MG63 (cell line): ENCODE data around the gene RBM8A. TPM values are rescaled to one million over a fixed set of nuclear protein-coding genes. Genes with fewer than 3 reads are reported as not detected.
A peak's percentile ranks its signal among the peaks of the same experiment; 100 is the strongest.

Experiments
- DNase-seq: peaks from one replicate; pipeline ENCODE4 v3.0.0-alpha.2; 2020
- H3K27me3 ChIP-seq: fragments of 250-450 bp; sonication (Bioruptor Pico); 2 replicates; pipeline ENCODE4 v1.5.1; 2020; ENCODE audit warnings: mild to moderate bottlenecking, moderate library complexity
- H3K36me3 ChIP-seq: fragments of 250-450 bp; sonication (Bioruptor Pico); 2 replicates; pipeline ENCODE4 v1.5.1; 2020; ENCODE audit warnings: mild to moderate bottlenecking, moderate library complexity
- H3K4me3 ChIP-seq: fragments of 250-450 bp; sonication (Bioruptor Pico); 2 replicates; pipeline ENCODE4 v1.5.1; 2020; ENCODE audit warnings: mild to moderate bottlenecking, moderate library complexity
- H3K9me3 ChIP-seq: fragments of 250-450 bp; sonication (Bioruptor Pico); 2 replicates; pipeline ENCODE4 v1.5.1; 2020; ENCODE audit warnings: mild to moderate bottlenecking, moderate library complexity
- total RNA-seq: library from RNA; depleted of rRNA; stranded (reverse); fragments of >200 nt; shearing (Covaris generic); gene quantifications from 2 replicates; pipeline ENCODE4 v1.2.3, GENCODE V29; 2014; ENCODE audit warnings: low replicate concordance

Gene RBM8A
- total RNA-seq, 1 experiment from 2014 or later, result 69.3 TPM

- Histone ChIP-seq H3K9me3 (no peaks in the 10 kb centered on the region), H3K36me3 (peaks cover 4% of the 10 kb centered on the region; the same call in 1 of the 2 replicates), H3K4me3 (no peak overlapping the region), H3K27me3 (no peaks in the 10 kb centered on the region)
- no peak for DNase-seq
Measured at GRCh38 chr1:145959333-145959732, 32.0 kb upstream of the RBM8A start.

GRCh38 chr1:145958734-145959133, 31.4 kb upstream of the RBM8A start:
- DNase-seq, result no peak
- Histone ChIP-seq H3K27me3 (no peaks in the 10 kb centered on the region), H3K4me3 (no peak overlapping the region), H3K36me3 (peaks cover 4% of the 10 kb centered on the region; the same call in 1 of the 2 replicates), H3K9me3 (no peaks in the 10 kb centered on the region)

- no peaks in the 10 kb centered on the region for H3K9me3 ChIP-seq
- peaks cover 4% of the 10 kb centered on the region; the same call in 1 of the 2 replicates for H3K36me3 ChIP-seq
- H3K4me3 ChIP-seq, result peak within 1 kb of the TSS; percentile 62
- DNase-seq, result peak; percentile 97
- no peaks in the 10 kb centered on the region for H3K27me3 ChIP-seq
Measured at GRCh38 chr1:145957443-145958319, 30.4 kb upstream of the RBM8A start, which contains the start of gene LIX1L. LIX1L (minus strand) TSS chr1:145958017; CDS start chr1:145957927, 90 bp downstream.

GRCh38 chr1:145956781-145957442, 29.6 kb upstream of the RBM8A start:
- peak; percentile 45 for DNase-seq
- no peaks in the 10 kb centered on the region for H3K27me3 ChIP-seq
- H3K36me3 ChIP-seq, result peaks cover 4% of the 10 kb centered on the region; the same call in 1 of the 2 replicates
- peak overlapping the region; percentile 62 for H3K4me3 ChIP-seq
- H3K9me3 ChIP-seq, result no peaks in the 10 kb centered on the region

- H3K27me3 ChIP-seq, result no peaks in the 10 kb centered on the region
- no peak for DNase-seq
Measured at GRCh38 chr1:145956361-145956760, 29.1 kb upstream of the RBM8A start.

GRCh38 chr1:145955436-145955835, 28.2 kb upstream of the RBM8A start:
- no peaks in the 10 kb centered on the region for H3K27me3 ChIP-seq
- no peaks in the 10 kb centered on the region for H3K9me3 ChIP-seq
- no peak overlapping the region for H3K4me3 ChIP-seq
- peak; percentile 16 for DNase-seq
- peaks cover 4% of the 10 kb centered on the region; the same call in 1 of the 2 replicates for H3K36me3 ChIP-seq

More at GRCh38 chr1:145956361-145956760, 29.1 kb upstream of the RBM8A start:
- H3K9me3 ChIP-seq, result no peaks in the 10 kb centered on the region
- peak overlapping the region; percentile 62 for H3K4me3 ChIP-seq
- H3K36me3 ChIP-seq, result peaks cover 4% of the 10 kb centered on the region; the same call in 1 of the 2 replicates

GRCh38 chr1:145953861-145954260, 26.6 kb upstream of the RBM8A start:
- H3K36me3 ChIP-seq, result peaks cover 4% of the 10 kb centered on the region; the same call in 1 of the 2 replicates
- H3K27me3 ChIP-seq, result no peaks in the 10 kb centered on the region
- H3K4me3 ChIP-seq, result no peak overlapping the region
- DNase-seq, result no peak
- H3K9me3 ChIP-seq, result no peaks in the 10 kb centered on the region

GRCh38 chr1:145952903-145953302, 25.6 kb upstream of the RBM8A start:
- H3K36me3 ChIP-seq, result peaks cover 4% of the 10 kb centered on the region; the same call in 1 of the 2 replicates
- no peak overlapping the region for H3K4me3 ChIP-seq
- H3K9me3 ChIP-seq, result no peaks in the 10 kb centered on the region
- H3K27me3 ChIP-seq, result no peaks in the 10 kb centered on the region
- no peak for DNase-seq

GRCh38 chr1:145951526-145951925, 24.2 kb upstream of the RBM8A start:
- Histone ChIP-seq H3K4me3 (no peak overlapping the region), H3K27me3 (no peaks in the 10 kb centered on the region), H3K9me3 (no peaks in the 10 kb centered on the region), H3K36me3 (peaks cover 7% of the 10 kb centered on the region)
- no peak for DNase-seq

- peaks cover 5% of the 10 kb centered on the region for H3K36me3 ChIP-seq
- no peak for DNase-seq
- no peaks in the 10 kb centered on the region for H3K27me3 ChIP-seq
- H3K9me3 ChIP-seq, result no peaks in the 10 kb centered on the region
- no peak overlapping the region for H3K4me3 ChIP-seq
Measured at GRCh38 chr1:145949219-145949618, 21.9 kb upstream of the RBM8A start.

GRCh38 chr1:145947551-145947950, 20.3 kb upstream of the RBM8A start:
- no peaks in the 10 kb centered on the region for H3K9me3 ChIP-seq
- peaks cover 7% of the 10 kb centered on the region for H3K36me3 ChIP-seq
- DNase-seq, result no peak
- no peak overlapping the region for H3K4me3 ChIP-seq
- no peaks in the 10 kb centered on the region for H3K27me3 ChIP-seq

GRCh38 chr1:145946477-145946986, 19.2 kb upstream of the RBM8A start:
- H3K36me3 ChIP-seq, result peaks cover 13% of the 10 kb centered on the region

GRCh38 chr1:145944532-145944931, 17.2 kb upstream of the RBM8A start:
- Histone ChIP-seq H3K9me3 (no peaks in the 10 kb centered on the region), H3K4me3 (no peak overlapping the region), H3K27me3 (no peaks in the 10 kb centered on the region), H3K36me3 (peaks cover 17% of the 10 kb centered on the region)
- DNase-seq, result no peak

More at GRCh38 chr1:145946477-145946986, 19.2 kb upstream of the RBM8A start:
- Histone ChIP-seq H3K9me3 (no peaks in the 10 kb centered on the region), H3K4me3 (no peak overlapping the region), H3K27me3 (no peaks in the 10 kb centered on the region)
- DNase-seq, result no peak

GRCh38 chr1:145942871-145943270, 15.6 kb upstream of the RBM8A start:
- Histone ChIP-seq H3K9me3 (no peaks in the 10 kb centered on the region), H3K4me3 (no peak overlapping the region), H3K36me3 (peaks cover 17% of the 10 kb centered on the region)

GRCh38 chr1:145942405-145942804, 15.1 kb upstream of the RBM8A start:
- Histone ChIP-seq H3K9me3 (no peaks in the 10 kb centered on the region), H3K4me3 (no peak overlapping the region), H3K36me3 (peaks cover 17% of the 10 kb centered on the region), H3K27me3 (no peaks in the 10 kb centered on the region)
- DNase-seq, result no peak

More at GRCh38 chr1:145942871-145943270, 15.6 kb upstream of the RBM8A start:
- no peak for DNase-seq
- H3K27me3 ChIP-seq, result no peaks in the 10 kb centered on the region

GRCh38 chr1:145937436-145937835, 10.2 kb upstream of the RBM8A start:
- Histone ChIP-seq H3K27me3 (no peaks in the 10 kb centered on the region), H3K9me3 (no peaks in the 10 kb centered on the region), H3K4me3 (no peak overlapping the region), H3K36me3 (peaks cover 24% of the 10 kb centered on the region)
- no peak for DNase-seq

GRCh38 chr1:145936247-145936646, 9.0 kb upstream of the RBM8A start:
- Histone ChIP-seq H3K36me3 (peaks cover 19% of the 10 kb centered on the region), H3K27me3 (no peaks in the 10 kb centered on the region), H3K9me3 (no peaks in the 10 kb centered on the region), H3K4me3 (no peak overlapping the region)
- DNase-seq, result no peak
